Measurements from ENCODE around the gene CD302.

DNA sequence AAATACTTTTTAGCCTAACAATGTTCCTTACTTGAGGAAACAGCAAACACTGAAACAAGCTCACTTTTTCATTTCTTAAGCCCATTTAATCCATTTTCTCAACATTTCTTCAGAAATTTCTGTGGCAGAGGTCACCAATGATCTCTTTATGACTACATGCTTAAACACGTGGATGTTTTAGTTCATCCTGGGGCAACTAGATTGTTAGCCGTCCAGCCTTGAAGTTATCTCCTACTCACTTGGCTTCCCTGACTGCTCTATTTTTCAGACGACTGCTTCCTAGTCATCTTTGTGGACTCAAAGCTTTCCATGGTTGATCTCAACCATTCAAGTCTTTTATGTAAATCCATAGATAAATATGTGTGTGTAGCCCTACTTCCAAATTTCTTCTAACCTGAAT is 24.1 kb downstream of the CD302 start:
- no peak for TF ChIP-seq POLR2A (IDR thresholded peaks at IDR 0.05)
- TF ChIP-seq, protein P1, sequence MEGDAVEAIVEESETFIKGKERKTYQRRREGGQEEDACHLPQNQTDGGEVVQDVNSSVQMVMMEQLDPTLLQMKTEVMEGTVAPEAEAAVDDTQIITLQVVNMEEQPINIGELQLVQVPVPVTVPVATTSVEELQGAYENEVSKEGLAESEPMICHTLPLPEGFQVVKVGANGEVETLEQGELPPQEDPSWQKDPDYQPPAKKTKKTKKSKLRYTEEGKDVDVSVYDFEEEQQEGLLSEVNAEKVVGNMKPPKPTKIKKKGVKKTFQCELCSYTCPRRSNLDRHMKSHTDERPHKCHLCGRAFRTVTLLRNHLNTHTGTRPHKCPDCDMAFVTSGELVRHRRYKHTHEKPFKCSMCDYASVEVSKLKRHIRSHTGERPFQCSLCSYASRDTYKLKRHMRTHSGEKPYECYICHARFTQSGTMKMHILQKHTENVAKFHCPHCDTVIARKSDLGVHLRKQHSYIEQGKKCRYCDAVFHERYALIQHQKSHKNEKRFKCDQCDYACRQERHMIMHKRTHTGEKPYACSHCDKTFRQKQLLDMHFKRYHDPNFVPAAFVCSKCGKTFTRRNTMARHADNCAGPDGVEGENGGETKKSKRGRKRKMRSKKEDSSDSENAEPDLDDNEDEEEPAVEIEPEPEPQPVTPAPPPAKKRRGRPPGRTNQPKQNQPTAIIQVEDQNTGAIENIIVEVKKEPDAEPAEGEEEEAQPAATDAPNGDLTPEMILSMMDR (IDR thresholded peaks at IDR 0.05) = no peak

Data from body of pancreas (tissue), 4 donors.